ENCODE measurements around the gene OPRM1. TPM values are rescaled to one million over a fixed set of nuclear protein-coding genes. Genes with fewer than 3 reads are reported as not detected.

Gene OPRM1
- total RNA-seq, 1 donor: not detected

- Histone ChIP-seq H3K4me2 (ENCODE audit: insufficient read depth, low read length) (no peak overlapping the region), H2AFZ (ENCODE audit: low read length) (no peak overlapping the region), H4K20me1 (ENCODE audit: insufficient read depth, low read length) (no peaks in the 10 kb centered on the region), H3K27me3 (ENCODE audit: insufficient read depth, low read length) (no peaks in the 10 kb centered on the region), H3K4me1 (ENCODE audit: insufficient read depth, low read length) (no peaks in the 10 kb centered on the region), H3K4me3 (ENCODE audit: insufficient read depth, low read length) (no peak overlapping the region), H3K9me3 (ENCODE audit: low read depth, low read length) (no peaks in the 10 kb centered on the region), H3K79me2 (ENCODE audit: insufficient read depth, low read length) (no peaks in the 10 kb centered on the region), H3K36me3 (ENCODE audit: insufficient read depth, low read length) (no peaks in the 10 kb centered on the region), H3K27ac (ENCODE audit: low read depth, low read length) (no peak overlapping the region)
- no peak for DNase-seq (ENCODE audit: insufficient read length, low spot score, missing footprints)
- TF ChIP-seq, protein P1, sequence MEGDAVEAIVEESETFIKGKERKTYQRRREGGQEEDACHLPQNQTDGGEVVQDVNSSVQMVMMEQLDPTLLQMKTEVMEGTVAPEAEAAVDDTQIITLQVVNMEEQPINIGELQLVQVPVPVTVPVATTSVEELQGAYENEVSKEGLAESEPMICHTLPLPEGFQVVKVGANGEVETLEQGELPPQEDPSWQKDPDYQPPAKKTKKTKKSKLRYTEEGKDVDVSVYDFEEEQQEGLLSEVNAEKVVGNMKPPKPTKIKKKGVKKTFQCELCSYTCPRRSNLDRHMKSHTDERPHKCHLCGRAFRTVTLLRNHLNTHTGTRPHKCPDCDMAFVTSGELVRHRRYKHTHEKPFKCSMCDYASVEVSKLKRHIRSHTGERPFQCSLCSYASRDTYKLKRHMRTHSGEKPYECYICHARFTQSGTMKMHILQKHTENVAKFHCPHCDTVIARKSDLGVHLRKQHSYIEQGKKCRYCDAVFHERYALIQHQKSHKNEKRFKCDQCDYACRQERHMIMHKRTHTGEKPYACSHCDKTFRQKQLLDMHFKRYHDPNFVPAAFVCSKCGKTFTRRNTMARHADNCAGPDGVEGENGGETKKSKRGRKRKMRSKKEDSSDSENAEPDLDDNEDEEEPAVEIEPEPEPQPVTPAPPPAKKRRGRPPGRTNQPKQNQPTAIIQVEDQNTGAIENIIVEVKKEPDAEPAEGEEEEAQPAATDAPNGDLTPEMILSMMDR (IDR thresholded peaks at IDR 0.05; ENCODE audit: extremely low read depth, low read depth, low read length): no peak
Measured at GRCh38 chr6:154112181-154112809, 73.3 kb downstream of the OPRM1 start.

DNA sequence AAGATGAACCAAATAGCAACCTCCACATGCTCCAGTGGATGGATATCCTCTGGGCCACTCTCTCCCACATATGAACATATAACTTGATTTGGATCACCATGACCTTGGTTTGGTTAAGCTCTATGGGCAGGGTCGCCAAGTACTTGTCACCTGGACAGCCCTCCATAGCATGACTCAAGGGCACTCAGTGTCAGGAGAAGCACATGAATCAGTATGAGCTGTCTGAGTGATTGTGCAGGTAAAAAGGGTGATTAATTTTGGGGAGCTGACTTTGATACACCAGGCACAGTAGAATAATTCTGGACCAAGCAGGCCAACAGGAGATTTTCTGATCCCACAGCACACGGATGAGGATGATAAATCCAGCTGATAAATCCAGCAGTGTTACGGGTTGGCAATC lies 74.4 kb downstream of the OPRM1 start:
- H3K4me1 ChIP-seq (ENCODE audit: insufficient read depth, low read length): no peaks in the 10 kb centered on the region
- H3K79me2 ChIP-seq (ENCODE audit: insufficient read depth, low read length): no peaks in the 10 kb centered on the region
- no peaks in the 10 kb centered on the region for H3K27me3 ChIP-seq (ENCODE audit: insufficient read depth, low read length)
- H4K20me1 ChIP-seq (ENCODE audit: insufficient read depth, low read length): no peaks in the 10 kb centered on the region
- no peak overlapping the region for H2AFZ ChIP-seq (ENCODE audit: low read length)
- TF ChIP-seq, protein P1 (IDR thresholded peaks at IDR 0.05; ENCODE audit: extremely low read depth, low read depth, low read length): no peak
- no peaks in the 10 kb centered on the region for H3K9me3 ChIP-seq (ENCODE audit: low read depth, low read length)
- no peak overlapping the region for H3K27ac ChIP-seq (ENCODE audit: low read depth, low read length)
- no peak overlapping the region for H3K4me2 ChIP-seq (ENCODE audit: insufficient read depth, low read length)
- no peak for DNase-seq (ENCODE audit: insufficient read length, low spot score, missing footprints)
- no peaks in the 10 kb centered on the region for H3K36me3 ChIP-seq (ENCODE audit: insufficient read depth, low read length)
- H3K4me3 ChIP-seq (ENCODE audit: insufficient read depth, low read length): no peak overlapping the region

- no peaks in the 10 kb centered on the region for H3K36me3 ChIP-seq (ENCODE audit: insufficient read depth, low read length)
- TF ChIP-seq, protein P1 (IDR thresholded peaks at IDR 0.05; ENCODE audit: extremely low read depth, low read depth, low read length): no peak
- H3K4me1 ChIP-seq (ENCODE audit: insufficient read depth, low read length): no peaks in the 10 kb centered on the region
- no peaks in the 10 kb centered on the region for H3K9me3 ChIP-seq (ENCODE audit: low read depth, low read length)
- no peaks in the 10 kb centered on the region for H4K20me1 ChIP-seq (ENCODE audit: insufficient read depth, low read length)
- H3K27ac ChIP-seq (ENCODE audit: low read depth, low read length): no peak overlapping the region
- no peak overlapping the region for H3K4me2 ChIP-seq (ENCODE audit: insufficient read depth, low read length)
- H3K79me2 ChIP-seq (ENCODE audit: insufficient read depth, low read length): no peaks in the 10 kb centered on the region
- H2AFZ ChIP-seq (ENCODE audit: low read length): no peak overlapping the region
- DNase-seq (ENCODE audit: insufficient read length, low spot score, missing footprints): no peak
- H3K27me3 ChIP-seq (ENCODE audit: insufficient read depth, low read length): no peaks in the 10 kb centered on the region
- H3K4me3 ChIP-seq (ENCODE audit: insufficient read depth, low read length): no peak overlapping the region
Measured at GRCh38 chr6:154117485-154117884, 78.4 kb downstream of the OPRM1 start.

DNA sequence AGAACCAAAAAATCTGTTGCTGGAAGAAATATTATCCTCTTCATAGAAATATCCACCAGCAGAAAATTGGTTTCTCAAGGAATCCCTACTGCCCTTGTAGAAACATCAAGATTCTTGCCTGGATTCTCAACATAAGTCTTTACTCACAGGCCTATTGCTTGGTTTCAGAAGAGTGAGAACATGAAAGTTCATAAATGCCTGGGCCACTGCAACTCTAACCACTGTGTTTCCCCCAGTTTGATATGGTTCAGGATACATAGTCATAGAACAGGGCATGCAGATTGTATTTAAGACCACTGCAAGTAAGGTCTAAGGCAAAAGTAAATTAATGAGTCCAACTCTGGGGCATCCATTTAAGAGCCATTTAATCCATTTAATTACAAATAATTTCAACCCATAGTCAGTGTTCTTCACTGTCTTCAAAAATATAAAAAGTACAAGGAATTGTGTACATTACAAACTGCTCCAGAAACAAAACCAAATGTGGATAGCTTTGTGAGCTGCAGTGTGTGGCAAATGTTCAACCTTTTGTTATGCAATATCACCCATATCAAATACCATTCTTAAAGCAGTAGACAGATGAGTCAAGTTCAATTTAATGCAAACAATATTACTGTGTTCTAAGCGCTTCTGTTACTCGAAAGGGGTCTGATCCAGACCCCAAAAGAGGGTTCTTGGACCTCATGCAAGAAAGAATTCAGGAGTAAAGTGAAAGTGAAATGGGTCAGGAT lies 83.3 kb downstream of the OPRM1 start:
- TF ChIP-seq, protein P1 (IDR thresholded peaks at IDR 0.05; ENCODE audit: extremely low read depth, low read depth, low read length): no peak
- H3K4me1 ChIP-seq (ENCODE audit: insufficient read depth, low read length): no peaks in the 10 kb centered on the region
- no peak overlapping the region for H3K27ac ChIP-seq (ENCODE audit: low read depth, low read length)
- H3K36me3 ChIP-seq (ENCODE audit: insufficient read depth, low read length): no peaks in the 10 kb centered on the region
- H3K4me3 ChIP-seq (ENCODE audit: insufficient read depth, low read length): no peak overlapping the region
- DNase-seq (ENCODE audit: insufficient read length, low spot score, missing footprints): no peak
- no peaks in the 10 kb centered on the region for H3K9me3 ChIP-seq (ENCODE audit: low read depth, low read length)
- no peaks in the 10 kb centered on the region for H3K79me2 ChIP-seq (ENCODE audit: insufficient read depth, low read length)
- no peaks in the 10 kb centered on the region for H4K20me1 ChIP-seq (ENCODE audit: insufficient read depth, low read length)
- H3K4me2 ChIP-seq (ENCODE audit: insufficient read depth, low read length): no peak overlapping the region
- no peak overlapping the region for H2AFZ ChIP-seq (ENCODE audit: low read length)
- H3K27me3 ChIP-seq (ENCODE audit: insufficient read depth, low read length): no peaks in the 10 kb centered on the region

All from osteoblast (primary cell).